ENCODE results near the gene TTYH1.
"Not testable (repeated sequence)": the region's sequence is repeated elsewhere in the genome, so short reads cannot be mapped to it uniquely, and the experiment has no call there.

Gene TTYH1

DNA sequence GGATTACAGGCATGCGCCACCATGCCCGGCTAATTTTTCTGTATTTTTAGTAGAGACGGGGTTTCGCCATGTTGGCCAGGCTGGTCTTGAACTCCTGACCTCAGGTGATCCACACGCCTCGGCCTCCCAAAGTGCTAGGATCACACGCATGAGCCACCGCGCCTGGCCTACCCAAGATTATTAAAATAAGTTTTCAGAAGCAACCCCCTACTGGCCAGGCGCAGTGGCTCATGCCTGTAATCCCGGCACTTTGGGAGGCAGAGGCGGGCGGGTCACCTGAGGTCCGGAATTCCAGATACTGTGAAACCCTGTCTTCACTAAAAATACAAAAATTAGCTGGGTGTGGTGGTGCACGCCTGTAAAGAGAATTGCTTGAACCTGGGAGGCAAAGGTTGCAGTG, 31.1 kb downstream of the TTYH1 start:
- not testable (repeated sequence) for DNase-seq

DNA sequence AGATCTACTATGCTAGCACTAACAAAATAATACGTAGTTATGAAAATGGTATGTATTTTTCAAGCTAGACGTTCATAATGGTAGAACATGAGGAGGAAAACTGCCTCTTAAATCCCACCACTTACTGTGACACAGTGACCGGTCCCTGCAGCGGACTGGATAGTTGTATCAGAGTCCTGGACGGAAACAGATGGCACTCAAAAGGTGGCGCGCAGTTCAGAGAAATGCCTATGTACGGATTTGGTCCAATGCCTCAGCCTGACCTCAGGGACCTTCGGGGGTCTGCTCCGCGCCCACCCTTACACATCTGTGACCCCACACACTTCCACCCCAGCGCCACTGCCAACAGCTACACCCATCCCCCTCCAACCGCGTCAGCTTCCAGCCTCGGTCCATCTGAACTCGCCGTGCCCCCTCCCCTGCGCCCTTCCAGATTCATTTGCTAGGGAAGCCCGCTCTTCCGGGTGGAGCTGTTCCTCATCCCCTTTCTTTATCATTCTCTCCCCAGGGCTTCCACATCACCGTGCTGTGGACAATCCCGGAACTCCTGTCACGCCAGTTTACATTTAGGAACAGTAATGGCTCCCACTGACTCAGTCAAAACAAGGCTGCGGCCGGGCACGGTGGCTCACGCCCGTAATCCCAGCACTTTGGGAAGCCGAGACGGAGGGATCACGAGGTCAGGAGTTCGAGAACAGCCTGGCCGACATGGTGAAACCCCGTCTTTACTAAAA, 32.9 kb downstream of the TTYH1 start:
- peak; percentile 70 for DNase-seq

DNA sequence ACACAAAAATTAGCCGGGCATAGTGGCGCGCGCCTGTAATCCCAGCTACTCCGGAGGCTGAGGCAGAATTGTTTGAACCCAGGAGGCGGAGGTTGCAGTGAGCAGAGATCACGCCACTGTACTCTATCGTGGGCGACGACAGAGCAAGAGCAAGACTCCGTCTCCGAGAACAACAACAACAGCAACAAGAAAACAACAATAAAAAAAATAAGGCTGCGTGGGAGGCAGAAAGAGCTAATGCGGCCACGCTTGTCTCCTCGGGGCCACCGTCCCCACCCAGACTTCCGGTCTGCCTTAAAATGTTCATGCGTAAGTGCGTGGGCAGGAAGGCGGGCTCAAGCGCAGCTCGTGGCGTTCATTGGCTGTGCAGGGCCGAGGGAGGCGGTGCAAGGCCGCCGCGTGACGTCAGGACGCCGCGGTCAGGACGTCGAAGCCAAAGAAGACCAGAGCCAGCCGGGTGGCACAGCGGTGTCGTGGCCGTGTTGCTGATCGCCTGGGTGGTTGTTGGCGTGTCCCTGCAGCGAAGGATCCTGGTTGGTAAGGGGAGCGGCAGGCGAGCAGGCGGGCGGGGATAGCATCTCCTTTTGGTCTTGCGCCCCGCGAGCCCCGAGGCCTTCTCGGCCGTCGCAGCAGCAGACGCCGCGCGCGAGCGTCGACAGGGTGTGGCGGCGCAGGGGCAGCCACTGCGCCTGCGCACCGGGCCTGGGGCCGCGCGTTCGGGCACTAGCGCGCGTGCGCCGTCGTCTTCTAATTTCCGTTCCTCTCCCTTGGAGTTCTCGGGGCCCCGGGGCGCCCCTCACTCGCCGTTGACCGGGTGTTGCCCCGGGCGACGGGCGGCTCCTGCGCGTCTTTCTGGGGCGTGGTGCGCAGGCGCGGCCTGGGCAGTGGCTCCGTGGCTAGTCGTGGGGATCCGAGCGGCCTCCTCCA, 33.8 kb downstream of the TTYH1 start, which contains the start of gene LENG8:
TSS of gene LENG8 (plus strand) at position 426 of the 927 bp plus-strand sequence. CDS start 2,146 bp downstream, outside the sequence.
- peak; percentile 99 for DNase-seq

DNA sequence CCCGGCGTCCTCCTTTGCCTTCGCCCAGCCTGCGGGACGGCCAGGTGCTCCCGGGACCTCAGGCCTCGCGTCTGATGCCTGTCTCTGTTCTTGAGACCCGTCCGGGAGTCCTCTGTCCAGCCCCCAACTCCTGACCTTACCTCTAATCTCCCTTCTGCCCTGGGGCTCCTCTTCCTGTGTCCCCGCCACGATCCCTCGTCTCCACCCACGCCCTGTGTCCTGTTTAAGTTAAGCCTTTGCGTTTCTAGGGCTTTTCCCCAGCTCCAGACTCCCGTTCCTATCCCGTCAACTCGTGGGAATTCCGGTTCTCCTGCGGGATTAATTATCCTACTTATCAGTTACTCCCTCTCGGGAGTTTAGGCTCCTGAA, 34.4 kb downstream of the TTYH1 start:
- DNase-seq, result no peak

DNA sequence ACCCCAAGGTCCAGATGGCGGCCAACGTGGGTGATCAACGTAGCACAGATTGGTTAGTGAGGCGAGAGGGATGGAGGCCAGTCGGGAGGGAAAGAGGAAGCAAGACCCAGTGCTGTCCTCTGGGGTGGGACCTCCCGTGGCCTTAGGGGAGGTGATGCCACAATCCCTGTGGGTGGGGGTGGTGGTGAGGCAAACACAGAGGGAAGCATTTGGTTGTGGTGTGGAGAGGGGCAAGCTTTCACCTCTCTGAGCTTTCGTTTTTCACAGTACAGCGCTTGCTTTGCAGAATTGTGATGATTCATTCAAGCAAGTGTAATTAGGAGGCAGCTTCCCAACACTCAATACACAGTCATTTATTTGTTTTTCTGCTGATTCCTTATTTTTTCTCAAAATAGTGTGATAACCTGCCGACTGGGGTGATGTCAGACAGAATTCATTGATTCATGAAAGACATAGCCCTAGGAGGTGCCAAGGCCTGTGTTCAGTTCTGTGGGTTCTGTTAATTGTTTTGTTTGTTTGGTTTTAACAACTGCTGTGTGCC, 36.1 kb downstream of the TTYH1 start:
- DNase-seq, result no peak

DNA sequence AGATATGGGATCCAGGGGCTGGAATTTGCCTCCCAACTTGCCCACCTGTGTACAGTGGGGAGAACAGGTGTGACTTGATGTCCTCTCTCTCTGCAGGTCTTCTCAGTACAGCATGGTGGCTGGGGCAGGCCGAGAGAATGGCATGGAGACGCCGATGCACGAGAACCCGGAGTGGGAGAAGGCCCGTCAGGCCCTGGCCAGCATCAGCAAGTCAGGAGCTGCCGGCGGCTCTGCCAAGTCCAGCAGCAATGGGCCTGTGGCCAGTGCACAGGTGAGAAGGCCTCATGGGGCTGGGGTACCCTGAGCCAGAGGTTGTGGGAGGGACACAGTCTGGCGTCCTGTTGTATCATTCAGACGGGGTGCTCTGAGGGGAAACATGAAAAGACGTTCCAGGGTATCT, 36.7 kb downstream of the TTYH1 start:
- no peak for DNase-seq

DNA sequence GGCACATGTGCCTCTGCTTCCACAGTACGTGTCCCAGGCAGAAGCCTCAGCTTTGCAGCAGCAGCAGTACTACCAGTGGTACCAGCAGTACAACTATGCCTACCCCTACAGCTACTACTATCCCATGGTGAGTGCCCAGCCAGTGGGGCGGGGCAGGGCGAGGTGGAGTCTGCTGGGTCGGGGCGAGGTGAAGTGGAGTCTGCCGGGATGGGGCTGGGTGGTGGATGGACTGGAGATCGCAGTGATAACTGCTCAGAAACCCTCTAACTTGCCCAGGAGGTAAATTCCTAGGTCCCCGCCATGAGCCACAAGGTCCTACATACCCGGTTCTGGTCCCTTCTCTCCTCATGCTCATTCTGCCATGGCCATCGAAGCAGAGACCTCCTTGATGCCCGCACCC, 37.4 kb downstream of the TTYH1 start:
- no peak for DNase-seq

DNA sequence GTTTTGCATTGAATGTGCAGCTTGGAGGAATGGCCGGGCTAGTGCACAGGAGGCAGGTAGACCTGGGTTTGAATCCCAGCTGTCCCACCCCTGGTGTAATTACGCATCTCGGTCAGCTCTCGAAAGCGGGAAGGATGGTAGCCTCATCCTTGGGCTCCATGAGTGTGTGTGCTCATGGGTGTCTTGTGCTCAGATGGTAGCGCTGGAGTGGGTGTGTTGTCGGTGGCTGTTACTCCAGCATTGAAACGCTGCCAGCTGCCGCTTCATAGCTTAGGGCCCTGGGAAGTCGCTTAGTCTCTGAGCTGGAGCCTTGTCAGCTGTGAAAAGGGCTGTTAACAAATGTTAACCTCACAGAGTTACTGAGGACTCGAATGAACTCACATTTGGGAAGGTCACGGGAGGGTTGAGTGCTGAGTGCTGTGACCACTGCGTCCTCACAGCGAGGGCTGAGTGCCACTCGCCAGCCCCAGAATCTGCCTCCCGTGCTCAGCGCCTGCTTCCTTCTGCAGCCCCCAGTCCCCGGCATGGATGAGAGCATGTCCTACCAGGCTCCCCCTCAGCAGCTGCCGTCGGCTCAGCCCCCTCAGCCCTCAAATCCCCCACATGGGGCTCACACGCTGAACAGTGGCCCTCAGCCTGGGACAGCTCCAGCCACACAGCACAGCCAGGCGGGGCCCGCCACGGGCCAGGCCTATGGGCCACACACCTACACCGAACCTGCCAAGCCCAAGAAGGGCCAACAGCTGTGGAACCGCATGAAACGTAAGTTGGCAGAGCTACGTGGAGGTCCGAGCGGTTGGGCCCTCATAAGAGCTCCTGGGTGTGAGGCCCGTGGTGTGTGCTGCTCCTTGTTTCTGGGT, 38.9 kb downstream of the TTYH1 start:
- no peak for DNase-seq

DNA sequence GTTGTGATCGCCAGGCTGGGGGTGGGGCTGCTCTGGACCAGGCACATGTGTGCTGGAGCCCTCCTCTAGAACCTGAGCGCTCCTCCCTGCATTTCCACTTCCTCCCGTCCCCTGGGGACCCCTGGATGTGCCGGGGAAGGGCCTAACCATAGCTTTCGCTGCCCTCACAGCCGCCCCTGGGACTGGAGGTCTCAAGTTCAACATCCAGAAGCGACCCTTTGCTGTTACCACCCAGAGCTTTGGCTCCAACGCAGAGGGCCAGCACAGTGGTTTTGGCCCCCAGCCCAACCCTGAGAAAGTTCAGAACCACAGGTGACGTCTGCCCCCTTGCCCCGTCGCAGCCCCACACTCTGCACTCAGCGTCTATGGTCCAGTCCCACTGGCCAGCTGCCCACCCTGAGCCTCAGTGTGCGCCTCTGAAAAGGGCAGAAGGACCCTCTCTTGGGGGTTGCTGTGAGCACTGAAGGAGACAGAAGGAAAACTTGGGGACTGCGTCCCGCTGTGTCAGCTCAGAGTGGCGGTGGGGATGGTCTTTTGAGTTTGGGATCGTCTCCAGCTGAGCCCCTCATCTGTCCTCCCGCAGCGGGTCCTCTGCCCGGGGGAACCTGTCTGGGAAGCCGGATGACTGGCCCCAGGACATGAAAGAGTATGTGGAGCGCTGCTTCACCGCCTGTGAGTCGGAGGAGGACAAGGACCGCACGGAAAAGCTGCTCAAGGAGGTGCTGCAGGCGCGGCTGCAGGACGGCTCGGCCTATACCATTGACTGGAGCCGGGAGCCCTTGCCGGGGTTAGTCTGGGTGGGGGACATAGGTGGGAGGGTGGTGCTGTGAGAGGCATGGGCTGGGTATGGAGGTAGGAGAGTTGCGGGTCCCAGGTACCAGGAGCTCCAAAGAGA, 39.8 kb downstream of the TTYH1 start:
- DNase-seq, result no peak

DNA sequence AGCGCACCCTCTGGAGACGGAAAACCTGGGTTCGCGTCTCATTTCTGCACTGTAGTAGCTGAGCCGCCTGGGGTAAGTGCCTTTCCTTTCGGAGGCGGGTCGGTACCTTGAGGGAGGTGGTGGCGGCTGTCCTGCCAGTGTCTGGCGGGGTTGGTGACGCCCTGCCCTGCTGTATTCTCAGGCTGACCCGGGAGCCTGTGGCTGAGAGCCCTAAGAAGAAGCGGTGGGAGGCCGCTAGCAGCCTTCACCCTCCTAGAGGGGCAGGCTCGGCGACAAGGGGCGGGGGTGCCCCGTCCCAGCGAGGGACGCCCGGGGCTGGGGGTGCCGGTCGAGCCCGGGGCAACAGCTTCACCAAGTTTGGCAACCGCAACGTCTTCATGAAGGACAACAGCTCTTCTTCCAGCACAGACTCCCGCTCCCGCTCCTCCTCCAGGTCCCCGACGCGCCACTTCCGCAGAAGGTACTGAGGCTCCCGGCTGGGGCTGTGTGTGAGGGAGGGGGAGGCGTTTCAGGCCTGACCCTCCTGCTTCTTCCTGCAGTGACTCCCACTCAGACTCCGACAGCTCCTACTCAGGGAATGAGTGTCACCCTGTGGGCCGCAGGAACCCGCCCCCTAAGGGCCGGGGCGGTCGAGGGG, 40.6 kb downstream of the TTYH1 start:
- DNase-seq, result no peak

DNA sequence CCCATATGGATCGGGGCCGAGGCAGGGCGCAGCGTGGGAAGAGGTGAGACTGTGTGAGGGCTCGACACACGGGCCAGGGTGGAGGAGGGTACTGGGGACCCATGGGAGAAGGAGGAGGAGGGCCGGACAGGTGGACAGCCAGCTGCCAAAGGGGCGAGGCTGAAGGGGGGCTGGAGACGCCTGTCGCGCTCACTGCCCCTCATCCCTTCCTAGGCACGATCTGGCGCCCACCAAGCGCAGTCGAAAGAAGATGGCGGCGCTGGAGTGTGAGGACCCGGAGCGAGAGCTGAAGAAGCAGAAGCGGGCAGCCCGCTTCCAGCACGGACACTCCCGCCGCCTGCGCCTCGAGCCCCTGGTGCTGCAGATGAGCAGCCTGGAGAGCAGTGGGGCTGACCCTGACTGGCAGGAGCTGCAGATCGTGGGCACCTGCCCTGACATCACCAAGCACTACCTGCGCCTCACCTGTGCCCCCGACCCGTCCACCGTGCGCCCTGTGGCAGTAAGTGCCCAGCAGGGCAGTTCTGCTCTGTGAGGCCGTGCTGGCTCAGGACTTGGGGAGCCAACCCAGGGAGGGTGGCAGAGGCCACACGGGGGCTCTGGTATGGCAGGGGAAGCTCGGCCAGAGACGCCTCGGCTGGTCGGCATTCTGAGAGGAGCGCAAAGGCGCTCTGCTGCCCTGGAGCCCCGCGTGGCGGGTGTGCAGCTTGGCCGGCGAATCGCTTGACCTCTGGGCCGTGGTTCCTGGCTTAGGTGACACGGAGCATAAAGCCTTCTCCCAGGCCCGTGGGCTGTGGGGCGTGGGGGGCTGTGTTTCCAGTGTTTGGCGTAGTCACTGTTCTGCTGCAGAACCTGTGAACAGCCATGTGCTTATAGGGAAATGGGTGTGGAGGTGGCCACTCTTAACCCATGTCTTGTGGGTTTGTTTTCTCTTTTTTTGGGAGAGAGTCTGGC, 41.4 kb downstream of the TTYH1 start:
- DNase-seq, result no peak

DNA sequence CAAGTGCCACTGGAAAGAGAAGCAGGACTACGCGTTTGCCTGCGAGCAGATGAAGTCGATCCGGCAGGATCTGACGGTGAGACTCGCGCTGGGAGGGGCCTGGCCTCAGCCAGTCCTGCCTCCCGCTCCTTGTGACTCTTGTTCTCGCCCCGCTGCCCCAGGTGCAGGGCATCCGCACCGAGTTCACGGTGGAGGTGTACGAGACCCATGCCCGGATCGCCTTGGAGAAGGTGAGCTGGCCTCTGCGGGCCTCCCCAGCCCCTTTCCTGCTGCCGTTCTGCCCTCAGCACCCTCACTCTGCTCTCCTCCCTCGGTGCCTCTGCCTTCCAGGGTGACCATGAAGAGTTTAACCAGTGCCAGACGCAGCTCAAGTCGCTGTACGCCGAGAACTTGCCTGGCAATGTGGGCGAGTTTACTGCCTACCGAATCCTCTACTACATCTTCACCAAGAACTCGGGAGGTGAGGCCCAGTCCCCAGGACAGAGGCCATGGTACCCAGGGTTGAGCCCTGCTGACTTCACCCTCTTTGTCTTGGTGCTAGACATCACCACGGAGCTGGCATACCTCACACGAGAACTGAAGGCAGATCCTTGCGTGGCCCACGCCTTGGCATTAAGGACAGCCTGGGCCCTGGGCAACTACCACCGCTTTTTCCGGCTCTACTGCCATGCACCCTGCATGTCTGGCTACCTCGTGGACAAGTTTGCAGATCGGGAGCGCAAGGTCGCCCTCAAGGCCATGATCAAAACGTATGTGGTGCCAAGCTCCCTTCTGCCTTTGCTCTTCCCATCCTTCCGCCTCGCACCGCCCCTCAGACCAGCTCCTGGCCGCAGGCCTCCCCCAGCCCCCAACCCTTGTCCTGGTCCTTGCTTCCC, 42.7 kb downstream of the TTYH1 start:
- no peak for DNase-seq

DNA sequence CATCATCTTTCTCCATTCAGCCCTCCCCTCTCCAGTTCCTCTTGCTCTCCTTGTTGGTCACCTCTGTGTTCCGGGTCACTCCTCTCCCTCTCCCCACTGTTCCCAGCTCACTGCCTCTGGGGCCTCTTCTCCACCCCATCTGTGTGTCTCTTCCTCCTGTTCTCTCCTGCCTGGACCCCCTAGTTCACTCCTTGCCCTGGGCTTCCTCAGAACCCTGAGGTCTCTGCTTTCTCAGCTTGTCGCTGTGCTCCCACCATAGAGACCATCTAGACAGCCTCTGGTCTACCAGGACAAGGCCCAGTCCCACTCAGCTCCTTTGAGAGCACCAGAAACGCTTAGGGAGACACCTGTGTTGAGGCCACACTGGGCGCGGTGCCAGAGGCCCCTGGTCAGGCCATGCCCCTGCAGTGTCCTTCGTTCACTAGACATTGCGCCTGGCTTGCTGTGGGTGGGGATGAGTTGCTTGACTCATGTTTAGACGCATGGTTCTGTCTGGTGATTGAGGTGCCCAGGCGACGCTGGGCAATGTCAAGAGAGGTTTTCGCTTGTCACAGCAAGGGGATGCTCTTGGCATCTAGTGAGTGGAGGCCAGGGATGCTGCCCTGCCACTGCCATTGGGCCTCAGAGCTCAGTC, 43.5 kb downstream of the TTYH1 start:
- DNase-seq, result no peak

DNA sequence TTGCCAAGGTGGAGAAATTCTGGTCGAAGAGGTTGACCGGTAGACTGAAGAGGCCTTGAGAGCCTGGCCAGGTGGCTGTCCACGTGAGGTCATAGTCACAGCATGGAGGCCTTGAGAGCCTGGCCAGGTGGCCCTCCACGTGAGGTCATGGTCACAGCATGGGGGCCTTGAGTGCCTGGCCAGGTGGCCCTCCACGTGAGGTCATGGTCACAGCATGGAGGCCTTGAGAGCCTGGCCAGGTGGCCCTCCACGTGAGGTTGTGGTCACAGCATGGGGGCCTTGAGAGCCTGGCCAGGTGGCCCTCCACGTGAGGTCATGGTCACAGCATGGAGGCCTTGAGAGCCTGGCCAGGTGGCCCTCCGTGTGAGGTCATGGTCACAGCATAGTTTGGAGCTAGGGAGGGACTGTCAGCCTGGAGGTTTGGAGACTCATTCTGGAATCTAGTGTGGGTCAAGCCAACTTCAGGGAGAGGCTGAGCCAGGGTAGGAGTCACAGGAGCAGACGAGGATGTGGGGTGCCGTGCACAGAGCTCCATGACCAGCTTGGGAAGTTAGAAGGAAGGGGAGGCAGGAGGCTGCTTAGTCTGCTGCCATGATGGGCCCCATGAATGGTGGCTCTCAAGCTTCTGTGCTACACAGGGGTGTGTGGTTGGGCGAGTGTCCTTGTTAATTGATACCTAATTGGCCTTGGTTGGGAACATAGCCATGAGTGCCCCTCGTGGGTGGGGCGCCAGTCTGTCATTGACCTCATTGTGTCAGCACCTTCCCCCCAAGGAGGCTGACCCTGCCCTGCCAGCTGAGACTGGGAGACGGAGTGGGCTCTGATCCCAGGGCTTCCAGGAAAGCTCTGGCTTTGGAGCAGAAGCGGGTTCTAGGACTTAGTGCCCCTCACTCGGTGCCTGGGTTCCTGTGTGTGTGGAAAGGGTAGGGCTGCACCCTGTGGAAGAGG, 44.3 kb downstream of the TTYH1 start:
- no peak for DNase-seq

DNA sequence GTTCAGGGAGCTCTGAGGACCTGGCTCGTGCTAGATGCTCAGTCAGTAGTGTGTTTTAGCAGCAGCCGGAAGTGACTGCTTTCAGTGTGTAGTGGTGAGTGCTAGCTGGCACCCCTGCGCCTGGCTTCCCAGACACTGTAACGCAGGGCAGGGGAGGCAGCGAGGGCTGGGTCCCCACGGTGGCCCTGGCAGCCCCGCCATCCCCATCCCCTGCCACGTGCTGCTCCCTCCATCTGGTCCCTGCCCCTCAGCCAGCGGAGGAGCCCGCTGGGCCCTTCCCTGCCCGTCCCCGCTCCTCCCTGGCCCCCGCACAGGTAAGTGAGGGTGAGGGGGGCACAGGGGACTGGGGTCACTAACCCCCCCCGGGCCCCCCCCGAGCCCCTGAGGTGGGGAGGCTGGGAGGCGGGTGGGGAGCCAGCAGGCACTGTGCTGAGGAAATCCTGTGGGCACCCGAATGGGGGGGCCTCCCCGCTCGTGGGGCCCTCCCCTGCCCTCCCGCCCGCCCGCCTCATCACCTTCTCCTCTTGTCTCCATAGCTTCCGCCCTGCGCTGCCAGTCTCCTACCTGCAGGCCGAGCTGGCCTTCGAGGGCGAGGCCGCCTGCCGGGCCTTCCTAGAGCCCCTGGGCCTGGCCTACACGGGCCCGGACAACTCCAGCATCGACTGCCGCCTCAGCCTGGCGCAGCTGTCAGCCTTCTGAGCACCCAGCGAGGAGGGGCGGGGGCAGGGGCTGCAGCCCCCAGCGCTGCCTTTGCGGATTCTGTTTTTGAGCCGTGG, 45.2 kb downstream of the TTYH1 start:
- DNase-seq, result no peak

DNA sequence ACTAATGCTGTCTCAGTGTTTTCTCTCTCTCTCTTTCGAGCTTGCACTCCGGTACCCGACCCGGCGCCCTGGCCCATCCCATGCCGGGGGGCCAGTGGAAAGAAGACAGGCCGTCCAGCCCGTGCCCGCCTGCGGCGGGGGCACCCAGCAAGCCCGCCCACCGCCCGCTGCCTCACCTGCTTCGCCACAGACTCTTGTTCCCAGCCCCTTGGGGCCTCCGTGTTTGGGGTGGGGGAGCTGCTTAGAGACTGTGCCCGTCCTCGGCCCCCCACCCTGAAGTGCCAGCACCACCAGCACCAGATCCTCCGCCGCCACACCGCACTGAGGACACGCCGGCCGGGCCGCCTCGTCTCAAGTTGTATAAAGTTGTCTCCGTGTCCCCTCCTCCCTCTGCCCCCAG, 45.9 kb downstream of the TTYH1 start:
- no peak for DNase-seq

Measured in hematopoietic multipotent progenitor cell treated with erythropoietin and hydrocortisone succinate and interleukin-3 and kit ligand, for 4 days (in vitro differentiated cells).